ENCODE data around the gene CORO1C.

DNA sequence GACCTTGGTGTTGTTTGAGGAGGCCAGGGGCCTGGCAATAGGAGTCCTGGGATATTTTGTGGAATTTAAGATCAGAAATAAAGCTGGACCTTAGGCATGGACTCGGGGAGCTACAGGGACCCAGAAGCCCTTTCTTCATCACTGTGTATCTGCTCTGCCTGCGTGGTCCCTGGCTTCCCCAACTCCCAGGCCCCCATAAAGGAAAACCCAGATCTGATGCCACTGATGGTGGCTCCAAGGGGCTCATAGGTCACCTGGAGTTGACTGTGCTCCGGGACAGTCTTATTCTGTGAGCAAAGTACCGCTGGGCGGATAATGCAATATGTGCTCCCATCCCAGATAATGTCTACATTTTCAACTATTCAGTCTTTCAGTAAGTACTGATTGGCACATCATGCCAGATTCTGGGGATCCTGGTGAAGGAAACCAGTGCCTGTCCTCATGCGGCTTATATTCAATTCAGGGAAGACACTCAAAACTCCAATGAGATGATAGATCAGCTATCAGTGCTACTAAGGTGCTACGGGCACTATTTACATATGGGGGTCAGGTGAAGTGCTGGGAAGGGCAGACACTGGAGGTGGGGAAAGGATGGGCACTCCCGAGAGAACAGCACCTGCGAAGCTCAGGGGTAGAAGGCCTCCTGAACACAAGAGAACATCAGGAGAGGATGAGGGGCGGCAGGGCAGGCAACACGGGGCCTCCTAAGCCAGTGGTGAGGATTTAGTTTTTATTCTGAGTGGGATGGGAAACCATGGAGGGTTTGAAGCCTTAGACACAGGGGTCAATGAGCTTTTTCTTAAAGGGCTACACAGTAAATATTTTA lies 92.1 kb downstream of the CORO1C start:
- TF ChIP-seq POLR2A (IDR thresholded peaks at IDR 0.05; ENCODE audit: low read length) (no peak), RNF2 (IDR thresholded peaks at IDR 0.05; ENCODE audit: borderline replicate concordance, low read depth) (no peak), RAD21 (conservative IDR thresholded peaks at IDR 0.05 in 1 of 2, IDR thresholded peaks at IDR 0.05 in 1 of 2) (no peak), HOXB5 (CRISPR knock-in tag; IDR thresholded peaks at IDR 0.05) (no peak)
- TF ChIP-seq, protein P1, sequence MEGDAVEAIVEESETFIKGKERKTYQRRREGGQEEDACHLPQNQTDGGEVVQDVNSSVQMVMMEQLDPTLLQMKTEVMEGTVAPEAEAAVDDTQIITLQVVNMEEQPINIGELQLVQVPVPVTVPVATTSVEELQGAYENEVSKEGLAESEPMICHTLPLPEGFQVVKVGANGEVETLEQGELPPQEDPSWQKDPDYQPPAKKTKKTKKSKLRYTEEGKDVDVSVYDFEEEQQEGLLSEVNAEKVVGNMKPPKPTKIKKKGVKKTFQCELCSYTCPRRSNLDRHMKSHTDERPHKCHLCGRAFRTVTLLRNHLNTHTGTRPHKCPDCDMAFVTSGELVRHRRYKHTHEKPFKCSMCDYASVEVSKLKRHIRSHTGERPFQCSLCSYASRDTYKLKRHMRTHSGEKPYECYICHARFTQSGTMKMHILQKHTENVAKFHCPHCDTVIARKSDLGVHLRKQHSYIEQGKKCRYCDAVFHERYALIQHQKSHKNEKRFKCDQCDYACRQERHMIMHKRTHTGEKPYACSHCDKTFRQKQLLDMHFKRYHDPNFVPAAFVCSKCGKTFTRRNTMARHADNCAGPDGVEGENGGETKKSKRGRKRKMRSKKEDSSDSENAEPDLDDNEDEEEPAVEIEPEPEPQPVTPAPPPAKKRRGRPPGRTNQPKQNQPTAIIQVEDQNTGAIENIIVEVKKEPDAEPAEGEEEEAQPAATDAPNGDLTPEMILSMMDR (IDR thresholded peaks at IDR 0.05) = no peak
